Activated naive CD4-positive, alpha-beta T cell treated with anti-CD3 and anti-CD28 coated beads, Interleukin-2, amount 50 U/mL, for 72 hours (primary cell): ENCODE results near the gene NSFL1C. TPM values are rescaled to one million over a fixed set of nuclear protein-coding genes. Genes with fewer than 3 reads are reported as not detected.

ENCODE experiments used
- ATAC-seq, 2 donors: fragments of 150-1000 bp; cut with Tn5 transposase; 2 replicates each; pipeline ENCODE4 v1.10.0; 2021; ENCODE audit warnings: mild to moderate bottlenecking in 2 of 2, moderate library complexity in 2 of 2
- DNase-seq, 2 donors: peaks; one replicate each; pipeline ENCODE4 v3.0.0; 2021 to 2022; ENCODE audit warnings: low spot score in 2 of 2
- H3K27ac Mint-ChIP-seq, 2 donors: one replicate each; pipeline ENCODE4 v1.8.0; 2022; ENCODE audit warnings: mild to moderate bottlenecking in 2 of 2, mixed read lengths in 2 of 2
- H3K36me3 Mint-ChIP-seq, 2 donors: one replicate each; pipeline ENCODE4 v1.8.0; 2022; ENCODE audit warnings: mixed read lengths in 2 of 2
- H3K9me3 Mint-ChIP-seq, 2 donors: one replicate each; pipeline ENCODE4 v1.8.0; 2022; ENCODE audit warnings: mixed read lengths in 2 of 2
- total RNA-seq, 2 donors: library from RNA; stranded (reverse); gene quantifications; one replicate each; pipeline ENCODE4 v1.2.3, GENCODE V29; 2022

NSFL1C gene
- total RNA-seq, 2 donors from 2014 or later = 40.1 to 70.1 TPM

- Mint-ChIP-seq H3K9me3 (peaks cover 0 to 9% of the 10 kb centered on the region in 2 donors), H3K36me3 (peaks cover 0 to 5% of the 10 kb centered on the region in 2 donors), H3K27ac (no peak within 1 kb of the TSS)
- ATAC-seq (no peak), DNase-seq (no peak)
Measured at GRCh38 chr20:1491281-1491840, 24.7 kb upstream of the NSFL1C start, which contains the start of gene SIRPB2. Gene SIRPB2 (minus strand): TSS chr20:1491420. CDS start chr20:1491359, 61 bp downstream.

- DNase-seq (no peak), ATAC-seq (no peak)
- H3K9me3 Mint-ChIP-seq = peaks cover 0 to 9% of the 10 kb centered on the region in 2 donors
- no peak overlapping the region for H3K27ac Mint-ChIP-seq
- peaks cover 0 to 5% of the 10 kb centered on the region in 2 donors for H3K36me3 Mint-ChIP-seq
Measured at GRCh38 chr20:1490643-1491195, 24.1 kb upstream of the NSFL1C start.

DNA sequence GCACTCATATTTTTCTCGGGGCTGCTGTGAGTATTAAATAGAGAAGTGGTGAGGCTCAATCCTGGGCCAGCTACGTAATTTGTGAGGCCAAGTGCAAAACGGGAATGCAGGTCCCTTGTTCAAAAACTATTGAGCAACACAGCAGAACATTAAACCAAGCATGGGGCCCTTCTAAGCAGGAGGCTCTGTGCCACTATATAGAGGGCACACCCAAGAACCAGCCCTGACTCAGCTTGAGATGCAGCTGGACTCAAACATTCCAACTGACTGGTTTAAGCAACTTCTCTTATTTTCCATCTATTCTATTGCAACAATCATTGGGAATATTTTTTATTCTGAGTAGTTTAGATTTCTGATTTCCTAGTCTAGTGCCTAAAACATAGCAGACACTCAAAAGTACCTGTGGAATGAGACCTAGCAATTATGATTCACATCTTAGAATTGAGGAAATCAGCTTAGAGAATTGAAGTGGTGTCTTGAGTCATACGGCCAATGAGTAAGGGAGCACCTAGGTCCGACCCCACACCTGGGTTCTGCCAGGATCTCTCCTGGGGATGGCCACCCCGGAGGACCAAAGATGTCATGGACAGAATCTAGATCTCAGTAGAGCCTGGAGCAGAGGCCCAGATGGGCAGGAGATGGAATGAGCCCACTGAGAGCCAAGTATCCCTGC lies 23.3 kb upstream of the NSFL1C start:
- Mint-ChIP-seq H3K36me3 (peaks cover 0 to 5% of the 10 kb centered on the region in 2 donors), H3K9me3 (peaks cover 0 to 9% of the 10 kb centered on the region in 2 donors), H3K27ac (no peak overlapping the region)
- ATAC-seq = no peak
- no peak for DNase-seq

DNA sequence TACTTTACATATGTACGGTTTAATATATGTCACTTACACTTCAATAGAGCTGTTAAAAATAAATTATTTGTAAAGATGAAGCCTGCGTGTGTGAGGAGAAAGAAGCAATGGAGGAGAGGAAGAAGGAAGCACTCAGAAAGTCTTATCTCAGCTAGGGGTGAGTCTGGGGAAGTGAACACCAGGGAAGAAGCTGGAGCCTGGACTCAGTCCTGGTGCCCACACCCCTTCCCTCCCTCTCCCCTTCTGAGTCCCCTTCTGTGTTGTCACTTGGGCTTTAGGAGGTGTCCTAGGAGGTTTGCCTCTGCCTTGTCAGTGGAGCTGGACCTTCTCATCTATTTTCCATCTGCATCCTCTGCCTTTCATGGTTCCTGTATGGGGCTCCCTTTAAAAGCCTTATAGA lies 22.7 kb upstream of the NSFL1C start:
- H3K27ac Mint-ChIP-seq = no peak overlapping the region
- DNase-seq (no peak), ATAC-seq (no peak)
- H3K36me3 Mint-ChIP-seq = peaks cover 0 to 5% of the 10 kb centered on the region in 2 donors
- peaks cover 0 to 9% of the 10 kb centered on the region in 2 donors for H3K9me3 Mint-ChIP-seq

GRCh38 chr20:1486566-1486965 lies 19.9 kb upstream of the NSFL1C start:
- Mint-ChIP-seq H3K27ac (no peak overlapping the region), H3K9me3 (no peaks in the 10 kb centered on the region), H3K36me3 (no peaks in the 10 kb centered on the region)
- ATAC-seq = no peak
- no peak for DNase-seq

- DNase-seq (no peak), ATAC-seq (no peak)
- no peak overlapping the region for H3K27ac Mint-ChIP-seq
- no peaks in the 10 kb centered on the region for H3K36me3 Mint-ChIP-seq
- H3K9me3 Mint-ChIP-seq = no peaks in the 10 kb centered on the region
Measured at GRCh38 chr20:1484438-1485116, 17.9 kb upstream of the NSFL1C start.

DNA sequence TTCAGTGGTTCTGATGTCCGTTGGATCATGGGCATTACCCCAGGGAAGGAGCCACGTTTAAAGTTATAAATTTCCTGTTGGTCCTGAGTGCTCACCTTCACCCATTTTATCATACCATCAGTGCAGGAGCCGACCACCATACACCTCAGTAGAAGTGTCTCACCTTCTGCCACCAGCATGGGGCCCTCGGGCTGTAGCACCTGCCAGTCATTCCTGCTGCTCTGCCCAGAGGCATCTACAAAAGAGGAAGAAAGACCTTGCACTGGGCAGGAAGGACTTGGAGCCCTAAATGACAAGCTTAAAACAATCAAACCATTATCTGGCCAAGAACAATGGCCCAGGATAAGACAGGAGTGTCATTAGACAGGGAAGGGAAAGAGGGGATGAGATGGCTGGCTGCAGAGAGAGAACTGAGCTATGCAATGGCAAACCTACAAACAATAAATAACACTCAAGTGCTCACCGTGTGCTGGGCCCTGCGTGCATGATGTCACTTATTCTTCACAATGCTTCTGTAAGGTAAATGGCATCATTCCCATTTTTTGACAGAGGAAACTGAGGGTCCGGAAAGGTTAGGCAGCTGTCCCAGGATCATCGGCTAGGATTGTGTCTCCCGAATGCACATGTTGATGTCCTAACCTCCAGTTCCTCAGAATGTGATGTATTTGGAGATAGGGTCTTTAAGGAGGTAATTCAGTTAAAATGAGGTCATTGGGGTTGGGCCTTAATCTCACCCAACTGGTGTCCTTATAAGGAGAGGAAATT lies 13.4 kb upstream of the NSFL1C start:
- Mint-ChIP-seq H3K27ac (no peak overlapping the region), H3K36me3 (no peaks in the 10 kb centered on the region), H3K9me3 (no peaks in the 10 kb centered on the region)
- DNase-seq = no peak
- ATAC-seq = no peak

DNA sequence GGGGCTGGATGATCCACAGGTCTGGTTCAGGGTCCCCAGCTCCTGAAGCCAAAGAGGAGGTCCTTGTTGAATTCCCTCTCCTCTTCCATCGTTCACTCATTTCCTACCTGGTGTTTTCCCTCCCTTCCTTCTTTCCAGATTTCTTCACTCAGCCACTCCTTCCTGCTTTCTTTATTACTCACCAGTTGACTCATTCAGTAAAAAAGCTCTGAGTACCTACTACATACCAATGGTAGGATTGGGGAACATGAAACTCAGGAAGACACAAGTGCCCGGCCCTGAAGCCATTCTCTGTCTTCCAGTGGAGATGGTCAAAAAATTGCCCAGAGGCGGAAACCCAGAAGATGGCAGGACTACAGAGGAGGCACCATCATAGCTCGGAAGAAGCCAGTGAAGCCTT lies 11.9 kb upstream of the NSFL1C start:
- DNase-seq = no peak
- H3K9me3 Mint-ChIP-seq = no peaks in the 10 kb centered on the region
- no peak overlapping the region for H3K27ac Mint-ChIP-seq
- H3K36me3 Mint-ChIP-seq = no peaks in the 10 kb centered on the region
- ATAC-seq = peak in 1 of 2 donors; percentile 31

DNA sequence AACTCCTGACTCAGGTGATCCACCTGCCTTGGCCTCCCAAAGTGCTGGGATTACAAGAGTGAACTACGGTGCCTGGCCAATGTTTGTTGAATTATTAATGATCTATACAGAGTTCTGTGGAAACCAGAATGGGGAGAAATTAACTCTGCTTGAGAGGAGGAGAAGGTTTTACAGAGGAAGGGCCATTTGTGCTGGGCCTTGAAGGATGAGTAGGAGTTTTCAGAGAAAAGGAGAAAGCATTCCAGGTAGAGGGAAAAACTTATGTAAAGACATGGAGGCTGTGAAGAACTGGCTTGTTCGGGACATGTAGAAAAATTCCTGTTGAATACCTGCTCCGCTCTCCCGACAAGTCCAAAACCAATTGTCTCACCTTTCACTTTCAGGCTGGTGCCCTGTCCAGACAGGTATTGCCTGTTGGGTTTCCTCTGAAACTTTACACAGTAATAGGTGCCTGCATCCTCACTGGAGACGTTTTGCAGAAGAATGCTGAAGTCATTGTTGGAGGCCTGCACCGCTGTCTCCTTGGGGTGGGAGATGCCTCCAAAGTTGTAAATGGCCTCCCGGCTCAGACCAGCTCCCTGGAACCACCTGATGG lies 11.3 kb upstream of the NSFL1C start:
- H3K27ac Mint-ChIP-seq = no peak overlapping the region
- ATAC-seq (no peak), DNase-seq (no peak)
- H3K36me3 Mint-ChIP-seq = no peaks in the 10 kb centered on the region
- H3K9me3 Mint-ChIP-seq = no peaks in the 10 kb centered on the region

DNA sequence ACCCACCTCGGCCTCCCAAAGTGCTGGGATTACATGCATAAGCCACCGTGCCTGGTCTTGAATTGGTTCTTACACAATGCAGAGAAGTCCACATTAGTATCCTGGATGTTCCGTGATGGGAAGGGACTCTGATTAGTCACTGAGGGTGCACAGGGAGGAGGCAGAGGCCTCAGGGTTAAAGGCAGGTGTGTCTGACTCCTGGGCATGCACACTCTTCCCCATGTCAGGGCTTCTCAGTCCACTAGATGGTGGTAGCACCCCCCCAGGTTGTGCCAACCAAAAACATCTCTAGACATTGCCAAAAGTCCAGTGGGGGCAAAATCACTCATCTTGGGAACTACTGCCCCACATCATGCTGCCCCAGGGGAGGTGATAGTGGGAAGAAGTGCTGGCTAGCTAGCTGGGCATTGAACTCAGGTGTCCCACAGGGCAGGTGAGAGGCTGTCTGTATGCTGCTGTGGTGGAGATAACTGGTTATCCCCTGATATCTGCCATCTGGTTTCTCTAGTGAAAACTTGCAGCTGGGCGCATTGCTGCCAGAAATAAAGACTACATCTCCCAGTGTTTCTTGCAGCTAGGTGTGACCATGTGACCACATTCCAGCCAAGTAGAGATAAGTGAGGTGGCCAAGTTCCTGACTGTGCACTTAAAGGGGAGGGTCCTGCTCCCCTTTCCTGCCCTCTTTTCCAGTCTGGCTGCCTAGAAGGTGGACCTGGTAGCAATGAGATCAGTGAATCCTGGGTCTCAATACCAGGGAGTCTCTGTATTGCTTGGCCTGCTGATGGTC lies 8.4 kb upstream of the NSFL1C start:
- Mint-ChIP-seq H3K36me3 (no peaks in the 10 kb centered on the region), H3K9me3 (no peaks in the 10 kb centered on the region), H3K27ac (no peak overlapping the region)
- DNase-seq = no peak
- peak in 1 of 2 donors; percentile 64 for ATAC-seq

DNA sequence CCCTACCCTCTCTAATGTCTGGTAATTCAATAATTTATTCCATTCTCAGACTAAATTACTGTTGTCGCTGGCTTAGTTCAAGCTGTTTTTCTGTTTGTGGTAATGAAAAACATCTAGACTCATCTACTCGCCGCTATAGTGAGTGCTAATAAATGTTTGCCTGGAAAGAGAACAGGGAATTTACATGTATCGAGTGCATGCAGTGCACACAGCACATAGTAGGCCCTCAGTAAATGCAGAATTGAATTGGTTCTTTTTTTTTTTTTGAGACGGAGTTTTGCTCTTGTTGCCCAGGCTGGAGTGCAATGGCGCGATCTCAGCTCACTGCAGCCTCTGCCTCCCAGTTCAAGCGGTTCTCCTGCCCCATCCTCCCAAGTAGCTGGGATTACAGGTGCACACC lies 7.7 kb upstream of the NSFL1C start:
- no peaks in the 10 kb centered on the region for H3K36me3 Mint-ChIP-seq
- no peak overlapping the region for H3K27ac Mint-ChIP-seq
- DNase-seq = no peak
- ATAC-seq = no peak
- H3K9me3 Mint-ChIP-seq = no peaks in the 10 kb centered on the region

DNA sequence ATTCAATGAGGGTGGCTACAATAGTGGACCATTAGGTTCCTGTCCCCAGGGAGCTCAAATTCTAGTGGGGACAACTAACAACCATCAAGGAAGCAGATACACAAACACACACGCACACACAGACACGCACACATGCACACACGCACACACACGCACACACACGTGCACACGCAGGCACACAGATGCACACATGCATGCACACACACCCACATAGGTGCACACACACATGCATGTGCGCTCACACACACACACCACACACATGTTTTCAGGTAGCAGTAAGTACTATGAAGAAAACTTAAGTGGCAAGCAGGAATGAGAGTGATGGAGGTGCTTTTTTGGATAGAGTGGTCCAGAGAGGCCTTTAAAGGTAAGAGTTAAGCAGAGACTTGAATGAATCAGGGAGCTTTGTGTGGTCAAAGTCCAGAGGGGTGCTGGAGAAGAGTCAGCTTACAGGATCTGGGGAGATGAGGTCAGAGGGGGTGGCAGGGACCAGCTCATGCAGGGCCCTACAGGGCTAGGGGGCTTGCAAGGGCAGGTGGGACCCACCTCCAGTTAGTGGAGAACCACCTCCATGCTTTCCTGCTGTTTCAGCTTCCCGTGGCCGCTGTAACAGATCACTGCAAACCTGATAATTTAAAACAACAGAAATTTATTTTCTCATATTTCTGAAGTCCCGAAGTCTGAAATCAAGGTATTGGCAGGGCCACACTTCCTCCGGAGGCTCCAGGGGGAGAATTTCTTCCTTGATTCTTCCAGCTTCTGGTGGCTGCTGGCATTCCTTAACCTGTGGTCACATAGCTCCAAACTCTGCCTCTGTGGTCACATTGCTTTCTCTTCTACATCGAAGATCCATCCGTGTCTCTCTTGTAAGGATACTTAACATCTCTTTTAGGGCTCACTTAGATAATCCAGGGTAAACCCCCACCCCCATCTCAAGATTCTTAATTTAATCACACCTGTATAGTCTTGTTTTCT lies 6.9 kb upstream of the NSFL1C start:
- H3K36me3 Mint-ChIP-seq = no peaks in the 10 kb centered on the region
- no peak overlapping the region for H3K27ac Mint-ChIP-seq
- DNase-seq (no peak), ATAC-seq (no peak)
- H3K9me3 Mint-ChIP-seq = no peaks in the 10 kb centered on the region

DNA sequence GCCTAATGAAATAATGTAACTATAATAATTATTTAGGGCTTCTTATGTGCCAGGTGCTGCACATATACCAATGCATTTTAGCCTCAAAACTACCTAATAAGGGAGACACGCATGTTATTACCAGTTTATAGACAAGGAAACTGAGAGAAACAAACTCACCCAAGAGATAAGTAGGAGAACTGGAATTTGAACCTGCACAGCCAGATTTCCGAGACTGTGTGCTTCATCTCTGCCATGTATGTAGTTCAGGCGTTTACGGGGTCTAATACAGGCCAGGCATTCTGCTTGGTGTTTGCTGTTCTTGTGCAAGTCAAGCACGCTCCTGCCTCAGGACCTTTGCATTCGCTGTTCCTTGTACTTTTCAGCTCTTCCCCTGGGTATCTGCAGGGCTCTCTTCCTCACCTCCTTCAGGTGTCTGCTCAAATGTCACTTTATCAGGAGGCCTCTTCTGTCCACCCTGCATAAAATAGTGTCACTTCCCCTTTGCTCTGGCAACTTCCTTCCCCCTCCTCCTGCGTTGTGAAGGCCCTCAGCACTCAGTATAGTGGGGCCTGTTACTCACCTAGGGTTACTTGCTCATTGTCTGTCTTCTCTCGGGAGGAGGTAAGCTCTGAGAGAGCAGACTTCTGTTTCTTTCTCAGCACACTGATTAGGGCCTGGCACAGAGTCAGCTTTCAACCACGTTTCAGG lies 6.1 kb upstream of the NSFL1C start:
- Mint-ChIP-seq H3K9me3 (no peaks in the 10 kb centered on the region), H3K36me3 (peaks cover 0 to 6% of the 10 kb centered on the region in 2 donors), H3K27ac (no peak overlapping the region)
- ATAC-seq (no peak), DNase-seq (no peak)

GRCh38 chr20:1471242-1471641 lies 4.6 kb upstream of the NSFL1C start:
- DNase-seq (no peak), ATAC-seq (no peak)
- Mint-ChIP-seq H3K9me3 (no peaks in the 10 kb centered on the region), H3K36me3 (peaks cover 0 to 6% of the 10 kb centered on the region in 2 donors), H3K27ac (no peak overlapping the region)
